NCI-H1417 (cell line): Measurements from ENCODE around the gene CYP2R1.

Experiments
- DNase-seq, 3 experiments: peaks; one replicate each; lab custom pipeline; 2025; lab: John Stamatoyannopoulos, UW

CYP2R1 gene

GRCh38 chr11:14892036-14892556 is at the start of gene CYP2R1:
Gene CYP2R1, minus strand, starts transcription at chr11:14892231. Its CDS starts 26 bp downstream, at chr11:14892205.
- peak; percentile 97 to 99 (median 98) for DNase-seq

- no peak for DNase-seq
Measured at GRCh38 chr11:14938936-14939335, 46.9 kb upstream of the CYP2R1 start.

DNA sequence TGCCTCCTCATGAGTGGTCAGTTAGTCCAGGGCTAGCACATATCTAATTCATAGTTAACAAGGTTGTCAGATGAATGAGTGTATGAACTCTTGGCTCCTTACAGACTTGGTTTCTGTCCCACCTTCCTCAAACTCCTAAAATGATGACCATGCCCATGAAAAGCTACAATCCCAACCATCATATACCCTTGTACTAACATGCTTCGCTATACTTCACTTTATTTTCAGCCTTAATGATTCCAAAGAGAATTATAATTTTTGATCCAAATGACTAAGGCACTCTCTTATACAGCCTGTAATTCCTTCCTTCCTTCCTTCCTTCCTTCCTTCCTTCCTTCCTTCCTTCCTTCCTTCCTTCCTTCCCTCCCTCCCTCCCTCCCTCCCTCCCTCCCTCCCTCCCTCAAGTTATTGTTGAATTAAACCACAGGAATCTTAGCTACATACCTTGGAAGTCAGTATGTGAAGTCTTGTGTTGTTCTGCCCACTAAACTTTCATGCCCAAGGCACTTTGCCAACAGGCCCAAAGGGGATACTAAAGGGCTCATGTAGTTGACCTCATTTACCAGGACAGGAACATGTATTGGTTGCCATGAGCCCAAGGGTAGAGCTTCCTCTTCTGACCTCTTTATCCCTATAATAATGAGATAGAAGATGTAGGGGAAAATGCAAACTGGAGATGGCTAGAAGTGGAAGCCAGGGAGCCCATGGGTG is 42.8 kb upstream of the CYP2R1 start:
- DNase-seq = no peak

DNA sequence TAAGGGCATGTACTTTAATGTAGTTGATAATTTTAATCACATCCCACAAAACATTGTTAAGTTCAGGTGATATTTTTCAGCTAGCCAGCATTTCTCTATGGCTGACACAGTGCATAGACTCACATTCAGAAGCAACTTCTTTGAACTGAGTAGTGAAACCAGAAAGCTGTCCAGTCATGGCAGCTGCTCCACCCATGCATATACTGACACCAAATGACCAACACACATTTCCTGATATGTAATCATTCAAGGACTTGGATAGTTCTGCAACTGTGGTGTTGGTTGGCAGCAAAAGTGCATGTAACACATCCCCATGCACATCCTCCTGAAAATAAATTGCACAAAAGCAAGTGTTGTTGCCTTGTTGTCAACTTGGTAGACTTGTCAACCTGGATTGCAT is 40.4 kb upstream of the CYP2R1 start:
- no peak for DNase-seq

- DNase-seq = no peak
Measured at GRCh38 chr11:14930369-14930768, 38.3 kb upstream of the CYP2R1 start.

DNA sequence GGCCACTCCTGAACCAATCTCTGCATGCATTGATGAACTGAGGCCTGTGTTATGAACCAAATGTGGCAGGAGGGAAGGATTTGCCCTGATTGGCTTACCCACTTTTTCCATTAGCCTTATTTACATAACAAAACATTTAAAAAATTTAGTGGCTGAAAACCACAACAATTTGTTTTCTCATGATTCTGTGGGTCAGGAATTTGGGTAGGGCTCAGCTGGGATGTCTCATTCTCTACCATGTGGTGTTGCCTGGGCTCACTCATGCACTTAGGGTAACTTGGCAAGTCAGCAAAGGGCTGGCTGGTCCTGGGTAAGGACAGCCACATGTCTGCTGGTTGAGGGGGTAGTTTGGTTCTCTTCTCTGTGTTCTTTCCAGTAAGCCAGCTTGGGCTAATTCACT is 35.1 kb upstream of the CYP2R1 start:
- DNase-seq = no peak

DNA sequence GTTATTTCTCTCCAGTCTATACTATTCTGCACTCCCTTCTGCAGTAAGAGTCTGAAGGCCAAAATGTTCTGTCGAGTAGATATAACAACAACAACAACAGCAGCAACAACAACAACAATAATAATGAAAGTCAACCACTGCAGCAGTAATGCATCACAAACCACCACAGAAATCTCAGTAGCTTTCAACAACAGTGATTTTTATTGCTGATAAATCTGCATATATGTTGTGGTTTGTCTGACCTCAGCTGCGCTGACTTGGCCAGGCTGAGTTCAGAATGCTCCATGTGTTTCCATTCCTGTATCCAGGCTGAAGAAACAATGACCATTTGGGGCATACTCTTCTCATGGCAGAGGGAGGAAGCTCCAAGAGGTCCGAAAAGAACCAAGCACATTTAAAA is 32.3 kb upstream of the CYP2R1 start:
- no peak for DNase-seq

GRCh38 chr11:14916403-14916802 is 24.4 kb upstream of the CYP2R1 start:
- no peak for DNase-seq

GRCh38 chr11:14914536-14914935 is 22.5 kb upstream of the CYP2R1 start:
- no peak for DNase-seq

DNA sequence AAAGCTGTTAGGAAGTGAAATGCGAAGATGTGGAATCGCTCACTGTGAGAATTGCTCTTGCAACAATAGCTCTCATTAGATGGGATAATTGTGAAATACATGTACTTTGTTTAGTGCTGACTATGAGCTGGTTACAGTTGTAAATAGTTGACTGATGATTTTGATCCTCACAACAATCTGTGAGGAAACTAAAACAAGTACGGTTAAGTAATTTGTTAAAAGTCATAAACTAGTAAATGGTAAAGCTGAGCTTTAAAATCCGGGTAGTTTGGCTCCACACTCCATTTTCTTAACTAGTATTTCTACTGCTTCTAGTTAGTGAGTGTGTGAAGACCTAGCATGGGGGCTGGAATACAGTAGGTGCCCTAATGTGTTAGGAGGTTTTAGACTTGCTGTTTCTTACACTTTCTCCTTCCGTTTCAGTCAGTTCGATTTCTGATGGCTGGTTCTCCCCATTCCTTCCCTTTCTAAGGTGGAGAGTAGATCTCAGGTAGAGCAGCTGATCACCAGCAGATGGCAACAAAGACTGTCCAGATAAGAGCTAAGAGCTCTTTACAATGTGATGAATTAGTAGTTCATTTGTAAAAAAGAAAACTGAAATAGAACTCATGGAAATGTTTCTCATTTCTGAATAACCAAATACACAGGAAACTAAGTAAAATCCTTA is 16.3 kb upstream of the CYP2R1 start:
- DNase-seq = peak; percentile 62 to 89 (median 64)

- peak; percentile 72 to 86 (median 78) for DNase-seq
Measured at GRCh38 chr11:14907411-14908213, 15.6 kb upstream of the CYP2R1 start.

- DNase-seq = no peak
Measured at GRCh38 chr11:14906993-14907392, 15.0 kb upstream of the CYP2R1 start.

GRCh38 chr11:14906578-14906977 is 14.5 kb upstream of the CYP2R1 start:
- DNase-seq = no peak

GRCh38 chr11:14905104-14906033 is 13.3 kb upstream of the CYP2R1 start:
- no peak for DNase-seq

DNA sequence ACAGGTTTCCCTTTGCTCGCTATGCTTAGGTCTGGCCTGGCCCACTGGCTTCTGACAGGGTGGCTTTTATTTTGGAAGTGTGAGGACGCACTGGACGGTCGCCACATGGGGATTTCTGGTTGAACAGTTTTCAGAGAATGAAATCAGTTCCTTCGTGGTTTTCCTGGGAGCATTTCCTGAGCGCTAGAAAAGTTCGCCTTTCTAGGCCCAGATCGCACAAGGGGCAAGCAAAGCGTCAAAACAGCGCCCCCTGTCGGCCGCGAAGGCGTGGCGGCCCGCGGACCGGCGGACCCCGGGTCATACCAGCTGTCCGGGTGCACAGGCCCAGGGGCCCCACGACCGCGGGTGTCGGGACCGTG is 12.7 kb upstream of the CYP2R1 start:
- DNase-seq = no peak

- no peak for DNase-seq
Measured at GRCh38 chr11:14902650-14903350, 10.8 kb upstream of the CYP2R1 start.

- DNase-seq = no peak
Measured at GRCh38 chr11:14898906-14899305, 6.9 kb upstream of the CYP2R1 start.

DNA sequence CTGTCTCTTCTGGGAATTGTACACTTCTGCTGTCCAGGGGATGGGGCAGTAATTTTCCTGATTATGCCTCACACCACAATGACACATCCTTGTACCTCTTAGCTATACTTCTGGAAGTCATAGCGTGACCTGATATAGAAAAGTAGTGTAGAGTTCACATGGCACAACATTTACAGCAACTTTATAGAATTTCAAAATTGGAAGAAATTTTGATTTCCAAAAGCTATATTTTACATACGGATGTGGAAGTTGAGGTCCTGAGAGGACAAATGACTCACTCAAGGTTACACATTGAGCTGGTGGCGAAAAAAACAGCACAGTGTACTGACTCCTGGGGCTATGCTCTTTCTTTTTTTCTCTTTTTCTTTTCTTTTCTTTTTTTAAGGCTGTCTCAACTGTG is 6.3 kb upstream of the CYP2R1 start:
- no peak for DNase-seq

- DNase-seq = no peak
Measured at GRCh38 chr11:14894657-14895598, 2.9 kb upstream of the CYP2R1 start.

DNA sequence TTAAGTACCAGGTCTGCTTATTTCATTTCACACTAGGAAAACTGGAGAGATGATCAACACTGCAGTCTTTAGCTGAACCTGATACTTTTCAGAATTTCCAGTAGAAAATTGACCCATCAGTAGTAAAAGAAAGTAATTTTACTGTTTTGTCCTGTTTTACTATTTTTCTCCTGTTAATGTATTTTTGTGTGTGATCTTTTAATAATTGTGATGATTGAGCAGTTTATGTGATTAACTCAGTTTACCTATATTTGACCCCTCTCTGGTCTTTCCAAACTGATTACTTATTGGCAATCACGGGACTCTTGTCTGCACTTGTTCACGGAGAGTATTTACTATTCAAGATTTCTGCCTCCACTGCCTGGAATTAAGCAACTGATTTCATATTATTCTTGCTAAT is 546 bp upstream of the CYP2R1 start:
- no peak for DNase-seq
